ENCODE data around the gene YBX2.
A peak's percentile ranks its signal among the peaks of the same experiment; 100 is the strongest.

The YBX2 gene

DNA sequence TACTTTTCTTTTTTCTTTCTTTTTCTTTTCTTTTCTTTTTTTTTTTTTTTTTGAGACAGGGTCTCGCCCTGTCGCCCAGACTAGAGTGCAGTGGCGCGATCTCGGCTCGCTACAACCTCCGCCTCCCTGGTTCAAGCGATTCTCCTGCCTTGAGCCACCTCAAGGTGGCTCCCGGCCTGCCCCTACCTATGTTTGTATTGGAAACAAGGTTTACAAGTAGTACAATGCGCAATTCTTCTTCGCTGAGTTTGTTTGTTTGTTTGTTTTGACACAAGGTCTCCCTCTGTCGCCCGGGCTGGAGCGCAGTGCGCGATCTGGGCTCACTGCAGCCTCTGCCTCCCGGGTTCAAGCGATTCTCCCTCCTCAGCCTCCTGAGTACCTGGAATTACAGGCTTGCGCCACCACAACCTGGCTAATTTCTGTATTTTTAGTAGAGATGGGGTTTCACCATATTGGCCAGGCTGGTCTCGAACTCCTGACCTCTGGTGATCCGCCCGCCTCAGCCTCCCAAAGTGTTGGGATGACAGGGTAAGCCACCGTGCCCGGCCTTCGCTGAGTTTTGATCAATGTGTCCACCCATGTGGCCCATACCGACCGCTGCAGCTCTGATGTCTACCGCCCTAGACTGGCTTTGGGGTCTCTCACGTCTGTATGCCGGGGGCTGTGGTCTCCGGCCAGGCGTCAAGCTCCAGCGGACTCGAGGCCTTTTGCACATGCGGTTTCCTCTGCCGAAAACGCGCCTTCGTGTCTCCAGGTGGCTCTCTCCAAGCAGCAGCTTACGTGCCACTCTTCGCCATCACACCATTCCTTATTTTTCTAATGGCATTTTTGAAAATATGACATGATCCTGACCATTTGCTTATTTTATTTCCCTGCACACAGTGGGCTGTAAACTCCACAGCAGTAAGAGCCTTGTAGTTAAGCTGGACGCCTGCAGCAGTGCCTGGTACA, 1.1 kb upstream of the YBX2 start:
- no peak for DNase-seq

DNA sequence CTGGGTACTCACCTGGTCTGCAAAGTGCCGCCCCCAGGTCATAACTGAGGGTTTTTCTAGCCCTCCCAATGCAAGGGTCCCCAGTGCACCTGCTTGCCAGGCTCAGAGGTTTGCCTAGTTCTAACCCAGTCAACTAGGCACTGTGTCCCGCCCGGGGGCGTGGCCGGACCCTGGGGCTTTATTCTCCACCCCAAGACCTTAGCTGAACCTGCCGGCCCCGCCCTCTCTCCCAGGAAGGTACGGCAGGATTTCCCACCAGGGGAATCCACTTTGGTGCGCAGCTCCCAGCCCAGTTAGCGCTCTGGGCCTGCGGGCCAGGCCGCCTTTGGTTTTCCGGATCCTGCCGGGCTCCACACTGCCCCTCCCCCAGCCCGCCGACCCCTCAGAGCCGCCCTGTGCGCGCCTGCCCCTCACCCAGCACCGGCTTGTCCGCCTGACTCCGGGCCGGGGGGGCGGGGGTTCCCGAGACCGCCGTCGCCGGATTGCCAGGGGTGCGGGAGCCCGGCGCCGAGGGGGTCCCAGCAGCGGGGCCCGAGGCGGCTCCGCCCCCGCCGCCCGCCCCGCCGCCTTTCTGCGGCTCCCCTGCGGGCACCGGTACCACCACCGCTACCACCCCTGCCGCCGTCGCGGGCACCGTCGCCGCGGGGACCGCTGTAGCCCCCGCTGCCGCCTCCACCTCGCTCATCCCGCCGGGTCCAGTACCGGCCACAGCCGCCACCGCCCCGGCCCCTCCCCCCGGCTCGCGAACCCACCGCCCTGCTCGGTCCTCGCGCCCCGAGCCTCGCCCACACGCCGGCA, 424 bp downstream of the YBX2 start:
- no peak for DNase-seq

GRCh38 chr17:7293159-7293558, 1.3 kb downstream of the YBX2 start:
- DNase-seq = no peak

DNA sequence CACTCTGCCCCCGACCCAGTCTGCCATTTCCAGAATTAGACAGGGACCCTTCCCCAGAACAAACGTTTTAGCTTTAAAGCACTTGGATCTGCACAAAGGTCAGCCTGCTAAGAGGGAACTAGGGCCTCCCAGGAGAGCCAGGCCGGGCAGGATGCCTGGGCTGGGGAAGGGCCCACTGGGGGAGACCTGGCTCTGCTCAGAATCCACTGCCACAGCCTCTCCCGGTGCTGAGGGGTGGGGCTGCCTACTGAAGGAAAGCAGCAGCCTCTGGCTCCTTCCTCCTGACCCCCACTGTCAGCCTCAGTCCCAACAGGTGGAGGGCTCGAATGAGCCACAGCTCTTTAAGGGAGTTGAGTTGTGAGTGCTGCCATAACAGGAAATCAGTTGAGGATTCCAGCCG, 1.7 kb downstream of the YBX2 start:
- DNase-seq = no peak

- no peak for DNase-seq
These were observed 2.2 kb downstream of the YBX2 start for GRCh38 chr17:7292194-7292593.

- DNase-seq = no peak
These were observed 3.8 kb downstream of the YBX2 start for GRCh38 chr17:7290685-7291084.

DNA sequence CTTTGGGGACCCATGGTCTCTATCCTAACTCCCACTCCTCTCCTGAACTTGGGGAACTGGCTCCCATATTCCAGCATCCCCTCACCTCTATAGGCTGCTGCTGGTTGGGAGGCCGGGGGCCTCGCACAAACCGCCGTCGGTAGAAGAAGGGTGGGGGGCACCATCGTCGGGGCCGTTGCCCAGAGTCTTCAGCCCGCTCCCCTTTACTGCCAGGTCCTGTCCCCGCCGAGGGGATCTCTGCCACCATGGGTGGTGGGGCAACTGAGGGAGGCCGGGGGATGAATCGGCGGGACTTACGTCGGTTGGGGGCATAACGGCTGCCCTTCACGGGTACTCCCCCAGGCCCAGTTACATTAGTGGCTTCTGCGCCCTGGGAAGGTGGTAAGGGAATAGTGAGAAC, 4.3 kb downstream of the YBX2 start:
- no peak for DNase-seq

DNA sequence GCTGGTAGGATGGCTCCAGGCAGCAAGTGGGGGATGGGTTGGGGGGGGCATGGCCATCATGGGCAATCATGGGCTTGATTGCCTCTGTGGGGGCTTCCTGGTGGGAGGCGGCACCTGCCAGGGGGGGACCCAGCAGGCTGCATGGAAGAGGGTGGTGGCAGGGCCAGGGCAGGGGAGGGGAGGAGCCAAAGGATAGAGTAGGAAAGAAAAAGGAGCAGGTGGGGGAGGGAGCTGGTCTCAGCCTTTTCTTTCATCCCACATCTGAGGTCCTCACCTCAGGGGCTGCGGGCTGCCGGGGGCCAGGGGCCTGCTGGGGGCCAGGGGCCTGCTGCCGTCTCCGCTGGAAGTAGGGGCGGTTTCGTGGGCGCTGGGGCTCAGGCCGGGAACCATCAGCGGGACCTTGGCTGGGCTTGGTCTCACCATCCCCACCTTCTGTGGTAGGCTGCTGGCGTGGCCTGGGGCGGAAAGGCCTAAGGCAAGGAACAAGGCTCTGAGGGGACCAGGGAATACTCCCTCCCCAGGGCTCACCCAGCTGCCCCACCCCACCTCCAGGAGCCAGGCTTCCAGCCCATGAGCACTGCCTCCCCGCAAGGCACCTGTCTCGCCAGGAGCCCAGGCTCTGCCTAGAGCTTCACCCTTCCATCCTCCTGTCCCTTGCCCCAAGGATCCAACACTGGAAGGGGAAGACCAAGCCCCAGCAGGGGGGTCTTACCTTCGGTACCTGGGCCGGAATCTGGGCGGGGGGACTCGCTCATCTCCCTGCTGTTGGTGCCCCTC, 5.0 kb downstream of the YBX2 start:
- no peak for DNase-seq

GRCh38 chr17:7285679-7286078, 8.8 kb downstream of the YBX2 start:
- DNase-seq = no peak

GRCh38 chr17:7284911-7285310, 9.5 kb downstream of the YBX2 start:
- no peak for DNase-seq

- no peak for DNase-seq
These were observed 10.8 kb downstream of the YBX2 start for GRCh38 chr17:7283471-7284216.

GRCh38 chr17:7282752-7283321, 11.6 kb downstream of the YBX2 start:
- DNase-seq = no peak

DNA sequence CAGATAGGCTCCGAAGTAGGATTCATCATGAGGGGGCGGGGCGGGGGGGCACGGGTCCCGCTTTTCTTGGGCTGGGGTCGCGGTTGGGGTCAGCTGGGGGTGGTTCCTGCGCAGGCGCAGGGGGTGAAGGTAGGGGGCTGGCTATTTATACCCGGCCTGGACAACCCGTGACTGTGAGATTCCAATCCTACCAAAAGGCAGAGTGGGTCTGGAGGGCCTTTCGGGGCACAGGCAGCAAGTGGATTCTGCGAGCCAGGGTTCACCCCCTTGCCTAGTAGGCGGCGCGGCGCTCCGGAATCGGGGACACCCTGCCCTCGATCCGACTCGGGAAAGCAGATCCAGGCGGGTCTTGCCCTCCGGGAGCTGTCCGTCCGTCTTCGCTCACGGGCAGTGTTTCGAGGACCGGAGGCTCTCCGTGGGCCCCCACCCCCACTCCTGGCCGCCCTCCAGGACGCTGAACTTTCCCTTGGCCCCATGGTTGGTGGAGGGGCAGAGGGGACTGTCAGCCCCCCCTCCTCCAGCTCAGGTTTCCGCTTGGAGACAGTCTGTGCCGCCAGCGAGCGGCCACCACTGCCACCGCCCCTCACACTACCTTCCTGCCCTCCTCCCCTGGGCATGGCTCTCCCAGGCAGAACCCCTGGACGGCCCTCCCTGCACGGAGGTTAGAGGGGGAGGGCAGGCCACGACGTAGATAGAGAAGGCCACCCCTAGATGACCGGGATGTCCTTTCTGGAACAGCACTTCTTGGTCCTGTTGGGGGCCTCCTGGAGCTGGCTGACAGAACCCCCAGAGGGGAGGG, 12.3 kb downstream of the YBX2 start:
- DNase-seq = no peak

DNA sequence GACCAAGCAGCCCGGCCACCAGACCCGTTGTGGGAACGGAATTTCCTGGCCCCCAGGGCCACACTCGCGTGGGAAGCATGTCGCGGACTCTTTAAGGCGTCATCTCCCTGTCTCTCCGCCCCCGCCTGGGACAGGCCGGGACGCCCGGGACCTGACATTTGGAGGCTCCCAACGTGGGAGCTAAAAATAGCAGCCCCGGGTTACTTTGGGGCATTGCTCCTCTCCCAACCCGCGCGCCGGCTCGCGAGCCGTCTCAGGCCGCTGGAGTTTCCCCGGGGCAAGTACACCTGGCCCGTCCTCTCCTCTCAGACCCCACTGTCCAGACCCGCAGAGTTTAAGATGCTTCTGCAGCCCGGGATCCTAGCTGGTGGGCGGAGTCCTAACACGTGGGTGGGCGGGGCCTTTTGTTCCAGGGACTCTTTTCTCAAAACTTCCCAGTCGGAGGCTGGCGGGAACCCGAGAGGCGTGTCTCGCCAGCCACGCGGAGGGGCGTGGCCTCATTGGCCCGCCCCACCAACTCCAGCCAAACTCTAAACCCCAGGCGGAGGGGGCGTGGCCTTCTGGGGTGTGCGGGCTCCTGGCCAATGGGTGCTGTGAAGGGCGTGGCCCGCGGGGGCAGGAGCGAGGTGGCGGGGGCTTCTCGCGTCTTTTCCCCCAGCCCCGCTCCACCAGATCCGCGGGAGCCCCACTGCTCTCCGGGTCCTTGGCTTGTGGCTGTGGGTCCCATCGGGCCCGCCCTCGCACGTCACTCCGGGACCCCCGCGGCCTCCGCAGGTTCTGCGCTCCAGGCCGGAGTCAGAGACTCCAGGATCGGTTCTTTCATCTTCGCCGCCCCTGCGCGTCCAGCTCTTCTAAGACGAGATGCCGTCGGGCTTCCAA, 13.1 kb downstream of the YBX2 start, which contains the start of gene SLC2A4:
Gene SLC2A4, plus strand, starts transcription at position 645 of the 879 bp plus-strand sequence. Its CDS starts 217 bp downstream, at position 862.
- peak; percentile 89 for DNase-seq

DNA sequence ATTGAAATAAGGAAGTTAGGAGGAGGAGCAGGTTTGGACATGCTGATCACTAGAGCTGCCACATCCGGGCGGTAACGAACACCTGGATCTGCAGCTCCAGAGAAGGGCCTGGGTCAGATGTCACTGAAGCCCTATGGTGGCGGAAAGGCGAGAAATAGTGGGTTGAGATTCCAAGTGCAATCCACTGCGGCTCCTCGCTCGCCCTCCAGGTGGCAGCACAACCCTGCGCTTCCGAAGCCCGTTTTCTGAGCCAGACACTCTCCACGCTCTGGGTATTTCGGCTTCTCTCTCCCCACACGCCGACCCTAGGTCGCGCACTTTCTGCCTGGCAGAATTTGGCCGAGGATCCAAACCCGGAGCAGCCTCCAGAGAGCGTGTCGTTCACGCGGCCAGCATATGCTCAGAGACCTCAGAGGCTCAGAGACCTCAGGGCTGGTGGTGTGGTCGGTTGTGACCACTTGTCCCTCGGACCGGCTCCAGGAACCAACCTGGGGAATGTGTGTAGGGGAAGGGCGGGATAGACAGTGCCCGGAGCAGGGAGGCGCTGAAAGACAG, 13.8 kb downstream of the YBX2 start:
- DNase-seq = peak; percentile 94

GRCh38 chr17:7279448-7279847, 15.0 kb downstream of the YBX2 start:
- no peak for DNase-seq

DNA sequence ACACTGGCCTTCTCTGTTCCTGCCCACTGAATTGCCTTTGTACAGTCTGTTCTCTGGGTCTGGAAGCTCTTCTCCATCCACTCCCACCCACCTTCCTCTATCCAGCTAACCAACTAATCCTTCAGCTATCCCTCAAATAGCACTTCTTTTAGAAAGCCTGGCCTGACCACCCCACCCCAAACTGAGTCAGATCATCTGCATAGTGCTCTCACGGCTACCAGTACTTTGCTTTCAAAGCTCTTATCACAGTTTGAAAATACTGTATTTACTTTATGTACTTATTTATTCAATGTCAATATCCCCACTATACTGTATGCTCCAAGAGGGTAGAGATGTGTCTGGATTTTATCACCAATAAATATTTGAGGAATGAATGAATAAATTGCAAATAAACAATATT, 27.7 kb downstream of the YBX2 start:
- no peak for DNase-seq

- no peak for DNase-seq
These were observed 30.7 kb downstream of the YBX2 start for GRCh38 chr17:7263801-7264078.

DNA sequence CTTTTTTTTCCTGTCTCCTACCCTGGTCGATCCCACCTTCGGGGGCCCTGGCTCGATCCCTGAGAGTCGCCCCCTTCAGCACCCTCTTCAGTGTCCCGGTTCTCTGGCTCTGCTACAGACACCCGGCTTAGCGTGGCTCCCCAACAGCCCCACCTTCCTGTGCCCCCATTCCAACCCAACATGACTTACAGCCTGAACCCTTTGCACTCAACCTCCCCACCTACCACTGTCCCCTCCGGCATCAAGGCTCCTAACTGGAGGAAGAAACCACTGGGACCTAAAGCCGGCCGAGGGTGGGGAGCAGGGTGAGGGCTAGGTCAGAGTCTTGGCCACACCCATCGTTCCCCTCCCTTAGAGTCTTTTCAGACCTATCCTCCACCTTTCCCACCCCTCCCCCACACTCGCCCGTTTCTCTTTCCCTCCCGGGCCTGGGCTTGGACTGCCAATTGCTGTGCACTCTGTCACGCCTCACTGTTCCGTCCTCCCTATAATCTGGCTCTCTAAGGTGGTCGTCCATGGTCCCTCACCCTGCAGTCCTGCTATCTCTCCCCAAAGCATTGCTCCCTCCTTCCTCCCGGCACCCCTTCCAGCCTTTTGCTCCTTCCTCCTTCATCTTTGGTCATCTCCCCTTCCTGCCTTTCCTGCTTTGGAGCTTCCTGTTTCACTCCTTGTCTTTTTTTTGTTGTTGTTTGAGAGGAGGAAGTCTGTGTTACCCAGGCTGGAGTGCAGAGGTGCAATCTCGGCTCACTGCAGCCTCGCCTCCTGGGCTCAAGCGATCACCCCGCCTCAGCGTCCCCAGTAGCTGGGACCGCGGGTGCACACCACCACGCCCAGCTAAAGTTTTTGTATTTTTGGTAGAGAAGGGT, 31.3 kb downstream of the YBX2 start:
- DNase-seq = no peak

All from SHP77 treated with DMSO at 0.1 percent for 48 hours (cell line).